HG03571 (cell line): Measurements from ENCODE around the gene DENND1A.

Experiments
- ATAC-seq: cut with Tn5 transposase; IDR thresholded peaks from one replicate; pipeline ENCODE4 v1.9.1; 2021; ENCODE audit not compliant: unreplicated experiment

DENND1A gene

DNA sequence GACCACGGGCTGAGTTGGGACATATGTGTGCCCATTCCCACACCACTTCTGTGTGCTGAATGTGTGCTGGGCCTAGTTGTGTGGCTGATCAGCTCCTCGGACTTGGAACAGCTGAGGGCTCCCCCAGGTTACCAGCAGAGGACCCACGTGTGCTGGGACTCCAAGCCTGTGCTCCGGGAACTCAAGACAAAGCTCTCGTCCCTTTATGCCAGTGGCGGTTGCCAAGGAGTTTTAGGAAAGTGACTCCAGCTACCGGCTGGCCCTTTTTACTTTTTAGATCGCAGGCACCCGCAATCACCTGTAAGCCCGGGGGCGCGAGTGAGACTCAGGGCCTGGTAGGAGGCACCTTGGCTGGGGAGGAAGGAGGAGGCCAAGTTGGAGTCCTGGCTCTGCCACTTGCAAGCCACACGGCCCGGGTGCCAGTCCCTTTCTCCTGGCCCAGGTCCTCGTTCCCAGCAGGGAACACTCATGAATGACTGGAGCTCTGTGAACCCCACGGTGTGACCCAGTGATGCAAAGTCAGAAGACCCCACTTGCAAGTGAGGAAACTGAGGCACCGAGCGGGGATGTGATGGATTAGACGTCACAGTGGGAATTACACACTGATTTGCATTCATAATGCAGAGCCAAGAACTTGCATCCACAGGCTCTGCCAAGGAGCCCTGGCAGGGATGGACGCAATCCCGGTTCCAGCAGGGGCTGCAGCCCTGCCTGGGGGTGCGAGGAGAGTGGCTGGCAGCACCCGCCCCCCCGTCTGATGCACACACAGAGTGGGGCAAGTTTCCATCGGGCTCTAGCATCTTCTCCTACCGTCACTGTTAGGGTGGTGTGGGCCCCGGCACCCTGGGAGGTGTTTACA is 547.0 kb downstream of the DENND1A start:
- ATAC-seq = no peak

DNA sequence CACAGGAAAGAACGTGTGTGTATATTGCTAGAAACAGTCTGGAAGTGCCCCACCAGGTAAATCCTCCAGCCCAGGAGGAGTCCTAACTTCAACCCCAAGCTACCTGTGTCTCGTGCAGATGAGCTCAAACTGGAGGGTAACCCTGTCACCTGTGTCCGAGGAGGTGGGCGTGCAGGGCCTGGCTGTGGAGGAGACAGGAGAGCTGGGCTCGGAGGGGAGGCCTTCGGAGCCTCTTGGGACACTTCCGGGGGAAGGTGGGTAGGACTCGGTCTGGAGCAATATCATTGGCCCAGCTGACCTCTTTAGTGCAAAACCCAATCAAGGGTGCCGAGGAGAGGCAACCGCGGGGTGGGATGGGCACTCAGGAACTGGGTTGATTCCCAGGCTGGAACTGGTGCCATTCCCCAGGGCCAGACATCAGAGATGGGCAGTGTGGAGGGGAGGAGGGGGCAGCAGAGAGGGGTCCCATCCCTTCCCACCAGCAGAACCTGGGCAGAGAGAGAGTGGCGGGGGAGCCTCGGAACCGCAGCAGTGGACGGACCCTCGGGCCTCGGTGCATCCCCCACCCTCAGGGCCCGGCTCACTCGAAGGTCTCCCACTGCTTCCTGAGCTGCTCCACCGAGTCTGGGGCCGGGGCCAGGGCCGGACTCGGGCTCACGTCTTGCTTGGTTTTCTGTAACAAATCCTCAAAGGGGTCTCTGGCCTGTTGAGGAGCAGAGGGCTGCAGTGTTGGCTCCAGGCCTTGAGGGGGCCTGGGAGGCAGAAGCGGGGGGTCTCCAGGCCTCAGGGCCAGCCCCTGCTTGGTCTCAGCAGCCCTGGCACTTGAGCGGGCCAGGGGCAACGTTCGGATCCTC is 548.8 kb downstream of the DENND1A start:
- ATAC-seq = no peak

DNA sequence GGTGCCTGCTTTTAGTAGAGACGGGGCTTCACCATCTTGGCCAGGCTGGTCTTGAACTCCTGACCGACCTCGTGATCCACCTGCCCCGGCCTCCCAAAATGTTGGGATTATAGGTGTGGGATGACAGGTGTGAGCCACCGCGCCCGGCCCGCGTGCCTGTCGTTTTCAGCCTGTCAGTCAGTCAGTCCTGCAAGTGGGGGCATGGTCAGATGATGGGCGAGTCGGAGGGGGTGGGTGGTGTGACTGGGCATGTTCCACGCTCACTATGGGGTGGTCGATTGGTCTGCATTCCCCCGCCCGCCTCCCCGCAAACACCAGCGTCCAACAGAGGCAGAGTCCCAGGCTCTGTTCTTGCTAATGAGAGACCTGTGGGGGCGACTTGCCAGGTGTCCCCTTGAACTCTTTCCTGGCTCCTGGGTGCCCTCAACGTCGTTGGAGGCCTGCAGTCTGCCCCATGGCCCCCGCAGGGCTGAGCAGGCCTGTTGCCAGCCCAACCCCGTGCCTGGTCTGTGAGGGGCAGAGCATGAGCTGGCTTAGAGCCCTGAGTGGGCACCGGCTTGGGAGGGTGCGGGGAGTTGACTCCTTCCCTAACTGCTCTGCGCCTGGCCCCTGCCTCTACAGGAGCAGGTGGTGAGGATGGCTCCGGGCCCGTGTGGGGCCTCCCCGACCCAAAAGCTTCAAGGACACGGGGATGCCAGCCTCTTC is 550.8 kb downstream of the DENND1A start:
- no peak for ATAC-seq

DNA sequence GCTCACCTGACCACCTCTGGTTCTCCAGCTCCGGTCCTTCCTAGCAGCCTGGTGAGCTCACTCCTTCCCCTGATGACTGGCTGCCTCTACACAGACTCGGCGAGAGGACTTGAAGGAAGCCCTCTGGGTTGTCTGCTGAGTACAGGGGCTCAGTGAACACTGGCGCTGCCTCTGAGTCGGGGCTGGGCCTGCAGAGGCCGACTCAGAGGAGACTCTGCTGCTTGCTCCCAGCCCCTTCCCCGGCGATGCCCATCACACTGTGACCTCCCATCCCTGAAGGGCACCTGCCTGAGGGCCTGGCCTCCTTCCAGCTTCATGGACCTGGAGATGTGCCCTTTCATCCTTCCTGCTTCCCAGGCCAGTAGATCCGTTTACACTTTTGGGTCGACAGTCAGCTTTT is 551.9 kb downstream of the DENND1A start:
- ATAC-seq = no peak

DNA sequence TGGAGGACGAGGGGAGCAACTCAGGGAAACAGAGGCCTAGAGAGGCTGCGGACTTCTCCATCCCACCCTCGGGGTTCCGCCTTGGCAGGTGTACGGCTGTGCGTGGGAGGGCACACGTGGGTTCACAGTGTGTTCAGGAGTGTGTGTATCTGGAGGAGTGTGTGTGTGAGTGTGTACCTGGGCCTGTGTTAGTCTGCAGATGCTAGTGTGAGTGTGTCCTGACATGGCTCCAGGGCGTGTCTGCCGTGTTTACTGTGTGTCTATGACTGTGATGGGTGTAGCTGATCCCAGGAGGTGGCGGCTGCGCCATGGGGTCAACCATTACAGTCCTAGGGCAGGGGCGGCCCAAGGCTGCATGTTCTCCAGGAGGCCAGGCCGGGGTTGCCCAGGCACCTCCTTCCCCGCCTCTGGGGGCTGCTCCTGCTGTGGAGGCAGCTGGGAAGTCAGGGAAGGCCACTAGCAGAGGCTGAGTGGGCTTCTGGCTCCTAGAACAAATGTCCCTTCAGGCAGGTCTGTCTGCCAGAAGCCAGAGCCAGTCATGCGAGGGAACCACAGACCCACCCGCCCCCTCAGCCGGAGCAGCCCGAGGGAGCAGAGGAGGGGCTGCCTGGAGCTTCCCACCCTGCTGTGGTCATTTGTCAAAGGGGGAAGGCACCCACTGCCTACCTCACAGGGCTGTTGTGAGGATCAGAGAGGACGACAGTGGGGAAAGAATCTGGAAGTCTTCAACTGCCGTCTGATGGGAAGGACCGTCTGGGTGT is 552.5 kb downstream of the DENND1A start:
- ATAC-seq = no peak

DNA sequence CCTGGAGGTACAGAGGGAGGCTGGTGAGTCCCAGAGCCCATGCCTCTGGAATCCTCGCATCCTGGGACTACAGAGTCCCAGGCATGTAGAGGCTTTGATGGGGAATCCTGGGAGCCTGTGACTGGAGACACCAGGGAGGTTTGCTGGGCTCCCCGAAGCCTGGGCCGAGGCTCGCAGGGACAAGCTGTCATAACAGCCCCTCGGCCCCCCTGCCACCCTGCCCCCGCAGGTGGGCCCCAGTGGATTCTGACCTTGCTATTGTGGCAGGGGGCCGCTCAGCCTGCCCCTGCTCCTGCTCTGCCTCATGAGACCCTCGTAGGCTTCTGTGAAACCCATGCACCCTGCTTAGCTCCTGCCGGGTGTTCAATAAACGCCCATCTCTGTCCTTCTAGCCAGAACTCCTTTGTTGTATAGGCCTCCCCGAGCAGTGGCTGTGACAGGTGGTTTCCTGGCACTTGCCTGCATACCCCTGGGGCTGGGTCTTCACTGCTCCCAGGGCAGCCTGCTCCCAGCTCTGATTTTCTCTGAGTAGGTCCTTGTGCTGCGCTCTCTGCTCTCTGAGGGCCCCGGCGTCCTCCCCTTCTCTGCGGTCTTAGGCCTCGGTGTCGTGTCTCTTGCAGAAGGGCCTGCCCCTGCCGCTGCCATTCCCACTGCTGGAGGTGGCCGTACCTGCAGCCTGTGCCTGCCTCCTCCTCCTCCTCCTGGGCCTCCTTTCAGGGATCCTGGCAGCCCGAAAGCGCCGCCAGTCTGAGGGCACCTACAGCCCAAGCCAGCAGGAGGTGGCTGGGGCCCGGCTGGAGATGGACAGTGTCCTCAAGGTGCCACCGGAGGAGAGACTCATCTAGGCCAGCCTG is 553.5 kb downstream of the DENND1A start:
- no peak for ATAC-seq

DNA sequence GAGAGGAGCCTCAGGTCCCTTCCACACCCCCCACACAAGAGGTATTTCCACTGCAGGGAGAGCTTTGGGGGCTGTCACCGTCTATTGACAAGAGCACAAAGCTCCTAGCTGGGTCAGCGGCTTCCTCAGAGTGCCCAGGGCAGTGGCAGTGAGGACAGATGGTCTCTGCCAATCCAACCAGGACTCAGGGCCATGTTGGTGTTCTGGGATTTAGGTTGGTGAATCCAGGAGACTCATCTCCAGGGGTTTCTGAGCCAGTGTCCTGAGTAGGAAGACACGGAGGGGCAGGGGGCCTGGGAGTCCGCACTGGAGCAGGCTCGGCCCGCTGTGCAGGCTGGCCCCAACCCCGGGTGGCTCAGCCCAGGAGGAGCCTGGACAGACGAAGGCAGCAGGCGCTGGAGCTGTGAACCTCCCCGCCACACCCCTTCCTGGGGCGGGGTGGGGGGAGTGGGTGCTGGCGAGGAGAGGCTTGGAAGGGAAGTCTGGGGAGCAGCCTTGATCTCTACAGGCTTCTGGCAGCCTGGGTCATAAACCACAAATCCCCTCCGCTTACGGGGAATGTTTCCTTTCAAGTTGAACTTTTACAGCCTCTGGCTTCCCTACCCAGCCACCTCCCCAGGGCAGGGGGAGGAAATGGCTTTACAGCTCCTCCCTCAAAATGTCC is 554.3 kb downstream of the DENND1A start:
- ATAC-seq = no peak

DNA sequence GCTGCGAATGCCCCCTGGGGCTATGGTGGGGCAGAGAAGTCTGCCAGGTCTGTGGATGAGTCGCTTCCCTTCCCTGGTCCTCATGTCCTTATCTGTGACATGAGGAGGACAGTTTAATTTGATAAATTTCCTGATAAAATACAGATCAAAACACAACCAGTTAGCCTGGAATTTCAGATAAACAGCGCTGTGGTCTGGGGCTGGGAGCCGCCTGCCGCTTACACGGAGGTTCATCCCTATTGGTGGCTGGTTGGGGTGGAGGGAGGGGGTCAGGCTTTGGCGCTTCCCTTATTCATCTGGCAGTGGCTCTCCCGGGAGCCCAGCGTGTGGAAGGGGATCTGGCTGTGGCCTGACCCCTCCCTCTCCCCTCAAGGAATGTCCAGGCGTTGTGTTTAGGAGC is 556.0 kb downstream of the DENND1A start:
- ATAC-seq = no peak

DNA sequence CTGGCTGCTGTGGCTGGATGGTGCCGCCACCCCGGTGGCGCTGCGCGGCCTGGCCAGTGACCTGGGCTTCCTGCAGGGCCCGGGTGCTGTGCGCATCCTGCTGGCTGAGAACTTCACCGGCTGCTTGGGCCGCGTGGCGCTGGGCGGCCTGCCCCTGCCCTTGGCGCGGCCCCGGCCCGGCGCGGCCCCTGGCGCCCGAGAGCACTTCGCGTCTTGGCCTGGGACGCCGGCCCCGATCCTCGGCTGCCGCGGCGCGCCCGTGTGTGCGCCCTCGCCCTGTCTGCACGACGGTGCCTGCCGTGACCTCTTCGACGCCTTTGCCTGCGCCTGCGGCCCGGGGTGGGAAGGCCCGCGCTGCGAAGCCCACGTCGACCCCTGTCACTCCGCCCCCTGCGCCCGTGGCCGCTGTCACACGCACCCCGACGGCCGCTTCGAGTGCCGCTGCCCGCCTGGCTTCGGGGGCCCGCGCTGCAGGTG is 556.4 kb downstream of the DENND1A start:
- ATAC-seq = no peak

DNA sequence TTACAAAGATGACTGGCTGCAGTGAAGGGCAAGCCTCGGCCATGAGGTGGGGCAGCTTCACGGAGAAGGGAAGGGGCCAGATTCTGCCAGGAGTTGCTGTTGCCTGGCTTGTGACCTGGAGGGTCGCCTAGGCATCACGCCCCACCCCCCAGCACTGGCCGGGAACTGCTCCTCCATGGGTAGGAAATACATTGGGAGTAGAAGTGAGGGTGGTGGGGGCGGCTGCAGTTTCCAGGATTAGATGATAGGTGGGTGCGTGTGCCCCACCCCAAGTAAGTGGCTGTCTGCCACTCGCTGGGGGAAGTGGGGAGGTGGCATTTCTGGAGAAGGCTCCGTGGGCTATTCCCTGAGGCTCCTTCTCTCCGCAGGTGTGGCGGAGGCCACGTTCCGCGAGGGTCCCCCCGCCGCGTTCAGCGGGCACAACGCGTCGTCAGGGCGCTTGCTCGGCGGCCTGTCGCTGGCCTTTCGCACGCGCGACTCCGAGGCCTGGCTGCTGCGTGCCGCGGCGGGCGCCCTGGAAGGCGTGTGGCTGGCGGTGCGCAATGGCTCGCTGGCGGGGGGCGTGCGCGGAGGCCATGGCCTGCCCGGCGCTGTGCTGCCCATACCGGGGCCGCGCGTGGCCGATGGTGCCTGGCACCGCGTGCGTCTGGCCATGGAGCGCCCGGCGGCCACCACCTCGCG is 557.0 kb downstream of the DENND1A start:
- ATAC-seq = no peak

DNA sequence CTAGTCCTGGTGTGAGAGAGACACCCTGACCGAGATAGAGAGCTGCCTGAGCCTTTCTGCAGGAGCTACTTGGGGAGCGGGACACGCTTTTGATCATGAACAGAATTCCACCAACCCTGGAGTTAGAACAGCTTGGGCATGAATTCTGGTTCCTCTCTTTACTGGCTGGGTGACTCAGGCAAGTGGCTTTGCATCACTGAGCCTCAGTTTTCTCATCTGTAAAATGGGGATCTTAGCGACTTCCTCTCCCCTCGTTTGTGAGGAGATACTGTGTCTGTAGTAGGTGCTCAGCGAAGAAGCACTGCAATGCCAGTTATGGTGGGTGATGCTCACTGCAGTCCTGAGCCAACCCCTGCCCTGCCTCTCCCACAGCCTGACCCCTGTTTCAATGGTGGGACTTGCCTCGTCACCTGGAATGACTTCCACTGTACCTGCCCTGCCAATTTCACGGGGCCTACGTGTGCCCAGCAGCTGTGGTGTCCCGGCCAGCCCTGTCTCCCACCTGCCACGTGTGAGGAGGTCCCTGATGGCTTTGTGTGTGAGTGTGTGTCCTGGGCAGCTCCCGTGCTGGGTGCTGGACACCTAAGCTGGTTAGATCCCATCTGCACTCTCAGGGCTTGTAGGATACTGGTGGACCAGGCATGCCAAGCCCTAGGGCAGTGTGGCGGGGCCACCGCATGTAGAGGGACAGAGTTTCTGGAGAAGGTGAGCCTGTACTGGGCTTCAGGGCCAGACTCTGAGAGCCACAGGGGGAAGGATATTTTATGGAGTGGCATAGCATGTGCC is 557.9 kb downstream of the DENND1A start:
- no peak for ATAC-seq

DNA sequence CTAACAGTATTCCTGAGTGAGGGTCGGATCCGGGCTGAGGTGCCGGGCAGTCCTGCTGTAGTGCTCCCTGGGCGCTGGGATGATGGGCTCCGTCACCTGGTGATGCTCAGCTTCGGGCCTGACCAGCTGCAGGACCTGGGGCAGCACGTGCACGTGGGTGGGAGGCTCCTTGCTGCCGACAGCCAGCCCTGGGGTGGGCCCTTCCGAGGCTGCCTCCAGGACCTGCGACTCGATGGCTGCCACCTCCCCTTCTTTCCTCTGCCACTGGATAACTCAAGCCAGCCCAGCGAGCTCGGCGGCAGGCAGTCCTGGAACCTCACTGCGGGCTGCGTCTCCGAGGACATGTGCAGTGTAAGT is 558.7 kb downstream of the DENND1A start:
- no peak for ATAC-seq

DNA sequence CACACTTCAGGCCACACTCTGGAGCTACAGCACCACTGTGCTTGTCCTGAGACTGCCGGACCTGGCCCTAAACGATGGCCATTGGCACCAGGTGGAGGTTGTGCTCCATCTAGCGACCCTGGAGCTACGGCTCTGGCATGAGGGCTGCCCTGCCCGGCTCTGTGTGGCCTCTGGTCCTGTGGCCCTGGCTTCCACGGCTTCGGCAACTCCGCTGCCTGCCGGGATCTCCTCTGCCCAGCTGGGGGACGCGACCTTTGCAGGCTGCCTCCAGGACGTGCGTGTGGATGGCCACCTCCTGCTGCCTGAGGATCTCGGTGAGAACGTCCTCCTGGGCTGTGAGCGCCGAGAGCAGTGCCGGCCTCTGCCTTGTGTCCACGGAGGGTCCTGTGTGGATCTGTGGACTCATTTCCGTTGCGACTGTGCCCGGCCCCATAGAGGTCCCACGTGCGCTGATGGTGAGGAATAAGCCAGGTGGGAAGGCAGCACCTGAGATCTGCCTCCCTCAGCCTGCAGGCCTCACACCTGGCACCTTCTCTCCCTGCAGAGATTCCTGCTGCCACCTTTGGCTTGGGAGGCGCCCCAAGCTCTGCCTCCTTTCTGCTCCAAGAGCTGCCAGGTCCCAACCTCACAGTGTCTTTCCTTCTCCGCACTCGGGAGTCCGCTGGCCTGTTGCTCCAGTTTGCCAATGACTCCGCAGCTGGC is 559.2 kb downstream of the DENND1A start:
- ATAC-seq = no peak

DNA sequence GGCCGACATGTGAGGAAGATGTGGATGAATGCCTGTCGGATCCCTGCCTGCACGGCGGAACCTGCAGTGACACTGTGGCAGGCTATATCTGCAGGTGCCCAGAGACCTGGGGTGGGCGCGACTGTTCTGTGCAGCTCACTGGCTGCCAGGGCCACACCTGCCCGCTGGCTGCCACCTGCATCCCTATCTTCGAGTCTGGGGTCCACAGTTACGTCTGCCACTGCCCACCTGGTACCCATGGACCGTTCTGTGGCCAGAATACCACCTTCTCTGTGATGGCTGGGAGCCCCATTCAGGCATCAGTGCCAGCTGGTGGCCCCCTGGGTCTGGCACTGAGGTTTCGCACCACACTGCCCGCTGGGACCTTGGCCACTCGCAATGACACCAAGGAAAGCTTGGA is 559.8 kb downstream of the DENND1A start:
- ATAC-seq = no peak

DNA sequence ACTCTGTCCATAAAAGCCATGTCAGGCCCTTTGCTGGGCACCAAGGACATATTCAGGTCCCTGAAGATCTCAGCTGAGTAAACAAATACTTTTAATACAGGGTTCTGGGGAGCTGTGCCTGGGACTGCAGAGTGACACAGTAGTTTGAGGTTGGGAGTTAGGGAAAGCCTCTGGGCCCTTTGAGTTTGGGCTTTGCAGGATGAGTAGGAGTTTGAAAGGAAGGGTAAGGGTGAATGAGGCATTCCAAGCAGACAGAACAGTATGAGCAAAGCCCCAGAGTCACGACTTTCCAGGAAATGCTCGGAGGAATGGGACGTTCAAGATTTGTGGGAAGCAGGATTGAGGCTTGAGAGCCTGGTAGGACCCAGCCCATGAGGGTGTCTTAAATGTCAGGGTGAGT is 560.6 kb downstream of the DENND1A start:
- ATAC-seq = no peak

DNA sequence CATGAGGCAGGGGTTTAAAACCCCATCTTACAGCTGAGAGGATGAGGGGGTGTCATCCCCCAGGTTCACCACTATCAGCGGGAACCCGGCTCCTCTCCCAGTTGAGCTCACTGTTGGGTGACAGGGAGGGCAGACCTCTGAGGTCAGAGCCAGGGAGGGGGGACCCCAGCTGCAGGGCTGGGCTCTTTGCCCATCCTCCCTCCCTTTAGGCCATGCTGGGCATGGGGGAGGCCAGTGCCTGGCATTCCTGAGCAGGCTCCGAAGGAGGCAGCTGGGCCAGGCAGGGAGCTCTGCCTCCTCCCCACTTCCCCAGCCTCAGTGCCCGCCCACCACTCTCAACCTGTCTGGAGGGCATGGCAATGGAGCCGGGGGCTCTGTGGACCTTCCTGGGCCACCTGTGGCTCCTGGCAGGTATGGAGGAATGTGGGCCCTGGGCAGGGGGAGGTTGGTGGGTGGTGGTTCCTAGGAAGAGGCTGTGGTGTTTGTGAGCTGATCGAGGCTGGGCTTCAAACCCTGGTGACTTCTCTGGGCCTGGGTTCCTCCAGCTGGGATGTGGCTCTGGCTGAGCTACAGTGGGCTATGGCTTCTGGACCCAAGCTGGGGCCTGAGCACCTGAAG is 561.3 kb downstream of the DENND1A start:
- no peak for ATAC-seq

DNA sequence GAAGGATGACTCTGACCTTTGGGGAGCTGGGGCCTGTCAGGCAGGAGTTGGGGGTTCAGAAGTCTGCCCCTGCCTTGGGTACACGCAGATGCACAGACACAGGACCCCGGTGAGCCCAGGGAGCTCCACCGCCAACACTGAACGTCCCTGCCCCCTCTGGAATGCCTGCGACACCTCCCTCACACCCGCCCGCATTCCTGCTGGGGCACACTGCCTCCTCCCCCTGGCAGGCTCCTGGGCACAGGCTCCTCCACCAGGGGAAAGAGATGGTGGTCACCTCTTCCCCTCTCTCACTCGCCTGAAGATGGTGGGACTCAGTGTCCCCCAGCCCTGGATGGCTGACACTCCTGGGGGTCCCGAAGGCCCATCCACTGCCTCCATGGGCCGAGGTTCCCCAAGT is 561.9 kb downstream of the DENND1A start:
- ATAC-seq = no peak
